Measurements from ENCODE around the gene CAV1. TPM values are rescaled to one million over a fixed set of nuclear protein-coding genes. Genes with fewer than 3 reads are reported as not detected.

The CAV1 gene
- total RNA-seq, 4 donors from 2014 or later, result 21.7 to 171 (median 86.8) TPM

- Histone ChIP-seq H3K36me3 (no peaks in the 10 kb centered on the region), H3K4me3 (no peak overlapping the region), H3K9me3 (no peaks in the 10 kb centered on the region), H3K27me3 (no peaks in the 10 kb centered on the region), H3K27ac (peak overlapping the region in 3 of 4 donors; percentile 11 to 67 (median 31)), H3K4me1 (peaks cover 0 to 10% (median 6%) of the 10 kb centered on the region in 3 donors)
- intact Hi-C loops (cut with DNase I), result loop anchor here (10.0 kb wide), 2 partner anchors 47 to 407 kb away; no protein-coding TSS in a partner anchor
- 63 to 67% methylated on average over 4 of the region's 4 CpGs for WGBS, 2 donors
- TF ChIP-seq CTCF (IDR thresholded peaks at IDR 0.05), result no peak
- no peak for TF ChIP-seq POLR2A (IDR thresholded peaks at IDR 0.05)
- DNase-seq, result no peak
Measured at GRCh38 chr7:116582164-116582732, 57.4 kb downstream of the CAV1 start.

- no peaks in the 10 kb centered on the region for H3K36me3 ChIP-seq
- no peaks in the 10 kb centered on the region for H3K9me3 ChIP-seq
- TF ChIP-seq POLR2A (IDR thresholded peaks at IDR 0.05) (no peak), CTCF (IDR thresholded peaks at IDR 0.05) (no peak)
- intact Hi-C loops (cut with DNase I), result loop anchor here (10.0 kb wide), 2 partner anchors 48 to 408 kb away; no protein-coding TSS in a partner anchor
- no peak overlapping the region for H3K4me3 ChIP-seq
- peaks cover 0 to 3% (median 3%) of the 10 kb centered on the region in 3 donors for H3K4me1 ChIP-seq
- H3K27ac ChIP-seq, result peak overlapping the region in 3 of 4 donors; percentile 31 to 67 (median 36)
- DNase-seq, result no peak
- H3K27me3 ChIP-seq, result no peaks in the 10 kb centered on the region
- whole genome bisulfite sequencing, 2 donors, result 53 to 67% methylated on average over 5 of the region's 5 CpGs
Measured at GRCh38 chr7:116582806-116583444, 58.1 kb downstream of the CAV1 start.

- Histone ChIP-seq H3K4me1 (peaks cover 0 to 9% (median 8%) of the 10 kb centered on the region in 3 donors), H3K9me3 (no peaks in the 10 kb centered on the region), H3K4me3 (no peak overlapping the region), H3K27me3 (no peaks in the 10 kb centered on the region), H3K36me3 (no peaks in the 10 kb centered on the region), H3K27ac (peak overlapping the region in 3 of 4 donors; percentile 31 to 56 (median 36))
- TF ChIP-seq POLR2A (IDR thresholded peaks at IDR 0.05) (no peak), CTCF (IDR thresholded peaks at IDR 0.05) (no peak)
- no peak for DNase-seq
- intact Hi-C loops (cut with DNase I), result loop anchor here (10.0 kb wide), 2 partner anchors 49 to 409 kb away; no protein-coding TSS in a partner anchor
- WGBS, 2 donors, result 5 to 26% methylated on average over 1 of the region's 1 CpG
Measured at GRCh38 chr7:116583653-116584052, 58.8 kb downstream of the CAV1 start.

GRCh38 chr7:116584721-116585120, 59.9 kb downstream of the CAV1 start:
- Histone ChIP-seq H3K4me3 (no peak overlapping the region), H3K9me3 (no peaks in the 10 kb centered on the region), H3K27me3 (no peaks in the 10 kb centered on the region), H3K36me3 (no peaks in the 10 kb centered on the region), H3K4me1 (peaks cover 0 to 11% (median 10%) of the 10 kb centered on the region in 3 donors), H3K27ac (no peak overlapping the region)
- intact Hi-C loops (cut with DNase I), result loop anchor here (10.0 kb wide), 2 partner anchors 50 to 410 kb away; no protein-coding TSS in a partner anchor
- no peak for DNase-seq
- TF ChIP-seq POLR2A (IDR thresholded peaks at IDR 0.05), result no peak
- TF ChIP-seq CTCF (IDR thresholded peaks at IDR 0.05), result no peak
- 28 to 63% methylated on average over 1 of the region's 1 CpG for WGBS, 2 donors

- peaks cover 0 to 11% (median 10%) of the 10 kb centered on the region in 3 donors for H3K4me1 ChIP-seq
- intact Hi-C loops (cut with DNase I), result loop anchor here (10.0 kb wide), 2 partner anchors 51 to 411 kb away; no protein-coding TSS in a partner anchor
- no peaks in the 10 kb centered on the region for H3K27me3 ChIP-seq
- no peak overlapping the region for H3K4me3 ChIP-seq
- TF ChIP-seq POLR2A (IDR thresholded peaks at IDR 0.05) (no peak), CTCF (IDR thresholded peaks at IDR 0.05) (no peak)
- no peak for DNase-seq
- no peaks in the 10 kb centered on the region for H3K9me3 ChIP-seq
- H3K36me3 ChIP-seq, result no peaks in the 10 kb centered on the region
- no peak overlapping the region for H3K27ac ChIP-seq
- WGBS, 2 donors, result 82 to 100% methylated on average over 3 of the region's 3 CpGs
Measured at GRCh38 chr7:116585392-116585791, 60.6 kb downstream of the CAV1 start.
